Mammary epithelial cell (primary cell): Measurements from ENCODE around the gene CALHM6.

Source experiments
- CTCF ChIP-seq, 2 donors: IDR thresholded peaks in 1 of 2; conservative IDR thresholded peaks in 1 of 2; 2 replicates each; pipeline ENCODE4 v1.5.1; 2011 to 2012; ENCODE audit warnings: inconsistent platforms in 2 of 2, low read length in 2 of 2, mild to moderate bottlenecking in 2 of 2, control low read depth in 1 of 2, low read depth in 1 of 2; ENCODE audit not compliant: insufficient read depth in 1 of 2; ENCODE audit errors: extremely low read depth in 1 of 2
- EZH2 ChIP-seq: IDR thresholded peaks from 2 replicates; pipeline ENCODE4 v1.6.1; 2012; ENCODE audit warnings: low read length, inconsistent platforms, borderline replicate concordance

- TF ChIP-seq CTCF (conservative IDR thresholded peaks at IDR 0.05 in 1 of 2, IDR thresholded peaks at IDR 0.05 in 1 of 2; ENCODE audit: extremely low read depth in 1 of 2, insufficient read depth in 1 of 2, low read depth in 1 of 2, low read length in 2 of 2): no peak
- TF ChIP-seq EZH2: no peak
Measured at GRCh38 chr6:116483616-116484015, 22.4 kb downstream of the CALHM6 start.
